Neuronal stem cell (in vitro differentiated cells): Measurements from ENCODE around the gene SLTM.

Source experiments
- DNase-seq: peaks from one replicate; pipeline ENCODE4 v3.0.0-alpha.2; 2013; ENCODE audit warnings: low spot score
- H2AFZ ChIP-seq: one replicate; pipeline ENCODE4 v1.6.1; 2013; ENCODE audit warnings: mild to moderate bottlenecking, low read length, inconsistent platforms
- H2AK5ac ChIP-seq: 2 replicates; pipeline ENCODE4 v1.6.1; 2013; ENCODE audit warnings: low read depth, mild to moderate bottlenecking, inconsistent platforms, low read length, moderate library complexity, mixed read lengths
- H2BK120ac ChIP-seq: 2 replicates; pipeline ENCODE4 v1.6.1; 2013; ENCODE audit warnings: low read depth, mild to moderate bottlenecking, inconsistent platforms, low read length, moderate library complexity, mixed read lengths
- H2BK12ac ChIP-seq: one replicate; pipeline ENCODE4 v1.6.1; 2013; ENCODE audit warnings: low read length, inconsistent platforms
- H2BK15ac ChIP-seq: 2 replicates; pipeline ENCODE4 v1.6.1; 2013; ENCODE audit warnings: mild to moderate bottlenecking, low read length, inconsistent platforms, mixed read lengths
- H2BK5ac ChIP-seq: one replicate; pipeline ENCODE4 v1.6.1; 2013; ENCODE audit warnings: inconsistent platforms, mild to moderate bottlenecking, low read length, moderate library complexity
- H3K14ac ChIP-seq: one replicate; pipeline ENCODE4 v1.6.1; 2013; ENCODE audit warnings: low read length, inconsistent platforms
- H3K18ac ChIP-seq: 2 replicates; pipeline ENCODE4 v1.6.1; 2013; ENCODE audit warnings: low read length, inconsistent platforms
- H3K23ac ChIP-seq: 2 replicates; pipeline ENCODE4 v1.6.1; 2013; ENCODE audit warnings: low read depth, mild to moderate bottlenecking, mixed read lengths, low read length, inconsistent platforms; ENCODE audit not compliant: poor library complexity
- H3K27ac ChIP-seq: replicated peaks from 3 replicates; pipeline ENCODE4 v1.5.1; 2013; ENCODE audit warnings: low read length, inconsistent platforms
- H3K27me3 ChIP-seq, 3 experiments: 2 replicates each; pipeline ENCODE4 v1.6.1; 2013; ENCODE audit warnings: low read length in 3 of 3, mild to moderate bottlenecking in 2 of 3, inconsistent platforms in 1 of 3, low read depth in 1 of 3, mixed read lengths in 1 of 3, moderate library complexity in 1 of 3; ENCODE audit not compliant: control insufficient read depth in 3 of 3, insufficient read depth in 3 of 3
- H3K36me3 ChIP-seq, 2 donors: replicated peaks in 1 of 2; 2 replicates each; pipeline ENCODE4 v1.6.1; 2013; ENCODE audit warnings: low read length in 2 of 2; ENCODE audit not compliant: control insufficient read depth in 2 of 2, insufficient read depth in 2 of 2
- H3K4ac ChIP-seq: 2 replicates; pipeline ENCODE4 v1.6.1; 2013; ENCODE audit warnings: inconsistent platforms, mild to moderate bottlenecking, low read length, moderate library complexity
- H3K4me1 ChIP-seq, 2 donors: 1 replicate in 1 of 2; 2 replicates in 1 of 2; pipeline ENCODE4 v1.6.1; 2013; ENCODE audit warnings: low read length in 2 of 2, low read depth in 1 of 2; ENCODE audit not compliant: control insufficient read depth in 2 of 2, insufficient read depth in 1 of 2
- H3K4me2 ChIP-seq: one replicate; pipeline ENCODE4 v1.6.1; 2013; ENCODE audit warnings: mild to moderate bottlenecking, low read length, inconsistent platforms; ENCODE audit not compliant: insufficient read depth, poor library complexity, severe bottlenecking
- H3K4me3 ChIP-seq, 2 donors: 2 replicates each; pipeline ENCODE4 v1.5.1; 2013; ENCODE audit warnings: low read length in 2 of 2, mild to moderate bottlenecking in 2 of 2, inconsistent platforms in 1 of 2, moderate library complexity in 1 of 2
- H3K79me1 ChIP-seq: one replicate; pipeline ENCODE4 v1.6.1; 2013; ENCODE audit warnings: low read depth, mild to moderate bottlenecking, inconsistent platforms, low read length, moderate library complexity
- H3K9ac ChIP-seq: one replicate; pipeline ENCODE4 v1.6.1; 2013; ENCODE audit warnings: mild to moderate bottlenecking, low read depth, low read length, inconsistent platforms; ENCODE audit not compliant: poor library complexity
- H3K9me3 ChIP-seq, 2 donors: replicated peaks in 1 of 2; 2 replicates each; pipeline versions ENCODE3 to v1.6.1; 2013; ENCODE audit warnings: low read length in 2 of 2, mild to moderate bottlenecking in 2 of 2, inconsistent platforms in 1 of 2, low read depth in 1 of 2, mixed read lengths in 1 of 2, moderate library complexity in 1 of 2; ENCODE audit not compliant: control insufficient read depth in 2 of 2, insufficient read depth in 1 of 2
- H4K8ac ChIP-seq: one replicate; pipeline ENCODE4 v1.6.1; 2013; ENCODE audit warnings: low read depth, mild to moderate bottlenecking, inconsistent platforms, low read length, moderate library complexity
- H4K91ac ChIP-seq: one replicate; pipeline ENCODE4 v1.6.1; 2013; ENCODE audit warnings: low read length, low read depth, mild to moderate bottlenecking, inconsistent platforms; ENCODE audit not compliant: poor library complexity
- WGBS, 2 donors: extraction: QIAGEN DNeasy Blood & Tissue Kit; methylation state at CpG; one replicate each; pipeline ENCODE4 v1.1.7; 2013; ENCODE audit warnings: missing lambda C conversion rate in 2 of 2, mixed read lengths in 1 of 2; ENCODE audit not compliant: insufficient read length in 2 of 2, insufficient replicate concordance in 1 of 2; ENCODE audit errors: extremely low coverage in 2 of 2; 5-methylcytosine and 5-hydroxymethylcytosine counted together

The SLTM gene

DNA sequence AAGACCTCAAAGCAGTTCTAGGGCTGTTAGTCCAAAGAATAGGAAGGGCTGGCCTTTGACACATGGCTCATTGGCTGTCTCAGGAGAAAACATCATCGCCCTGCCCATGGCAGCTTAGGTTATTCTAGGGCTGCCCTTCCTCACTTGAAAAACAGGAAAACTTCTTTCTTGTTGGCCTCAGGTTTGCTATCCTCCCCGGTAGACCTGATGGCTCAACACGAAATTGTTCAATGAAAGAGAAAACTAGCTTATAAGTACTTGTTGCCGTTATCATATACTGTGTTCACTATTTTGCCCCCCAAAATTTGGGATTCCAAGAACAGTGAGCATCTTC lies 602 bp upstream of the SLTM start:
- H2BK5ac ChIP-seq: no peak overlapping the region
- H3K27ac ChIP-seq: peak overlapping the region; percentile 94
- H3K36me3 ChIP-seq: peaks cover 0 to 22% of the 10 kb centered on the region in 2 donors
- DNase-seq: no peak
- no peak overlapping the region for H3K4ac ChIP-seq
- H3K14ac ChIP-seq: no peak overlapping the region
- WGBS, 2 donors: no CpG with 5 or more reads among the region's 4 CpGs
- H3K23ac ChIP-seq: no peak overlapping the region
- H4K91ac ChIP-seq: no peak overlapping the region
- H3K9ac ChIP-seq: no peak overlapping the region
- no peaks in the 10 kb centered on the region for H3K79me1 ChIP-seq
- H3K4me2 ChIP-seq: peak overlapping the region; percentile 75
- H4K8ac ChIP-seq: no peak overlapping the region
- no peak overlapping the region for H2BK120ac ChIP-seq
- peak overlapping the region; percentile 55 for H3K18ac ChIP-seq
- H3K27me3 ChIP-seq: no peaks in the 10 kb centered on the region
- H2AFZ ChIP-seq: peak overlapping the region; percentile 84
- no peak overlapping the region for H2BK15ac ChIP-seq
- peaks cover 0 to 8% of the 10 kb centered on the region in 2 donors for H3K4me1 ChIP-seq
- peak overlapping the region; percentile 88 to 98 for H3K4me3 ChIP-seq
- no peak overlapping the region for H2AK5ac ChIP-seq
- H3K9me3 ChIP-seq: no peaks in the 10 kb centered on the region
- H2BK12ac ChIP-seq: no peak overlapping the region

DNA sequence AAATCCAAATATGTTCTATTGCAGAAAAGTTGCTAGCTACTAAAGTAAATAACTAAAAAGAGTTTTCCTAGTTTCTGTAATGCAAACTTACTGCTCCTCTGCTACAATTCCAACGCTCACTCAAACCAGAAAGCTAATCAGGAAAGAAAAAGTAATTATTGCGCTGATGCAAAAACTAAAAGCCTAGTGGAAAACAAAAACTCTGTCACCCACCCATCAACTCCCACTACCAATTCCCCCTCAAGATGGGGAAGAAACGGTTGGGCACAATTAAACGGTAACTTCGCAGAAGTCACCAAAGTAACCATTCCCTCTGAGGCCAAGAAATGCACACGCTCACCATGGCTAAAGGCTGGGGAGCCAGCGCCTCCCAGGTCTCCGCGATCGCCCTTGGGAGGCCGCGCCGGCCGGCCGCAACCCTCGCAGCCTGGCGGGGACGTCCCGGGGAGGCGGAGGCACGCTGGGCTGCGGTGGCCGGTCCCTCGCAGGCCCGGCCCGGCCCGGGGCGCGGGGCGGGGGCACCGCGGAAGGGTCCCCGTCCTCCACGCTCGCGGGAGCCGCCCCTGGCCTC lies 684 bp downstream of the SLTM start:
- H3K36me3 ChIP-seq: peaks cover 0 to 35% of the 10 kb centered on the region in 2 donors
- no peaks in the 10 kb centered on the region for H3K9me3 ChIP-seq
- H3K4me1 ChIP-seq: peaks cover 0 to 8% of the 10 kb centered on the region in 2 donors
- peak overlapping the region; percentile 100 for H3K18ac ChIP-seq
- no peak overlapping the region for H4K91ac ChIP-seq
- H3K79me1 ChIP-seq: no peaks in the 10 kb centered on the region
- peak overlapping the region; percentile 100 for H3K23ac ChIP-seq
- peak overlapping the region; percentile 85 for H2BK15ac ChIP-seq
- H3K27ac ChIP-seq: peak overlapping the region; percentile 97
- DNase-seq: no peak
- peak overlapping the region; percentile 95 for H3K9ac ChIP-seq
- H2BK120ac ChIP-seq: peak overlapping the region; percentile 96
- peak overlapping the region; percentile 84 for H2AFZ ChIP-seq
- peak overlapping the region; percentile 92 to 98 for H3K4me3 ChIP-seq
- peak overlapping the region; percentile 17 for H4K8ac ChIP-seq
- peak overlapping the region; percentile 98 for H2AK5ac ChIP-seq
- no peaks in the 10 kb centered on the region for H3K27me3 ChIP-seq
- peak overlapping the region; percentile 41 for H2BK12ac ChIP-seq
- H3K14ac ChIP-seq: peak overlapping the region; percentile 89
- peak overlapping the region; percentile 33 for H3K4me2 ChIP-seq
- no CpG with 5 or more reads among the region's 37 CpGs for WGBS, 2 donors
- H2BK5ac ChIP-seq: peak overlapping the region; percentile 98
- H3K4ac ChIP-seq: peak overlapping the region; percentile 76

DNA sequence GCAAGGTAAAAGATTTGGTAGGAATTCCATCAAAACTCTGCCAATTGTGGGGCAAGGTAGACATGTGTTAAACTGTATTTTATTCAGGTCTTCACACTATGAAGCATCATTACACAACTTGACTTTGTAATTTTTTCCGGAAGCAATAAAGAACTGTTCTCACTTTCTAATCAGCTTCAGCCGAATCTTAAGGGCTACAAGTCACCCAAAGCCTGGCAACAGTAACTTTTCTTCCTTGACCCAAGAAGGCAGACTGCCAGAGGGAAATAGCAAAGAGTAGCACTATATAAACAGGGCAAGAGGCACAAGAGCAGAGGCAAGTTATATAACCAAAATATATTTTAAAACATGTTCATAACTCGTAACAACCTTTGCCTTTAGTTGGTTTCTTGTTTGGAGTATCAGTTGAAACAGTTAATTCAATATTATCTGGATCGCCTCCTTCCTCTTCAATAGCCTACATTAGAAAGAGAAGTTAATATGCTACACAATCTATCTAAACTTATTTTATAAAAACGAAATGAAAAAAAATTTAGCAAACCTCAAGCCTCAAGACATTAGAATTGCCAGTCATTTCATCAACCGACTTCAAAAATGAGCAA lies 1.4 kb downstream of the SLTM start:
- Histone ChIP-seq H4K8ac (no peak overlapping the region), H3K4me1 (peaks cover 0 to 8% of the 10 kb centered on the region in 2 donors), H4K91ac (no peak overlapping the region), H3K4me3 (peak overlapping the region; percentile 71 to 98), H3K27ac (no peak overlapping the region), H3K9ac (no peak overlapping the region), H2AFZ (no peak overlapping the region), H2BK5ac (no peak overlapping the region), H2AK5ac (no peak overlapping the region), H3K14ac (no peak overlapping the region), H3K27me3 (no peaks in the 10 kb centered on the region), H2BK15ac (no peak overlapping the region), H3K9me3 (no peaks in the 10 kb centered on the region), H3K23ac (no peak overlapping the region), H3K4ac (no peak overlapping the region), H3K4me2 (peak overlapping the region; percentile 67), H2BK12ac (no peak overlapping the region), H3K18ac (no peak overlapping the region), H3K79me1 (no peaks in the 10 kb centered on the region), H3K36me3 (peaks cover 1 to 42% of the 10 kb centered on the region in 2 donors), H2BK120ac (no peak overlapping the region)
- no peak for DNase-seq
- no CpG with 5 or more reads among the region's 6 CpGs for WGBS, 2 donors

DNA sequence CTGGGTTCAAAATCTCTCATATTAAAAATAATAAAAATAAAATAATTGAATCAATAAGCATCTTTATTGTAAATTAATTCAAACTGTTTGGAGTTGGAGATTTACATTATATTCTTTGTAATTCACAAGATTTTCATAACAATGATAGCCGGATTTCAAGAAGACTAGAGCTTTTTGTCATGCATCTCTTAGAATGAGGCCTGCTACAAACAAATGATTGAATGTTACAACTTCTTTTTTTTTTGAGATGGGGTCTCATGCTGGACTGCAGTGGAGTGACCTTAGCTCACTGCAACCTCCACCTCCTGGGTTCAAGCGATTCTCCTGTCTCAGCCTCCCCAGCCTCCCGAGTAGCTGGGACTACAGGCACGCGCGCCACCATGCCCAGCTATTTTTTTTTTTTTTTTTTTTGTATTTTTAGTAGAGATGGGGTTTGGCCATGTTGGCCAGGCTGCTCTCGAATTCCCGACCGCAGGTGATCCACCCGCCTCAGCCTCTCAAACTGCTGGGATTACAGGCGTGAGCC lies 3.5 kb downstream of the SLTM start:
- Histone ChIP-seq H3K79me1 (no peaks in the 10 kb centered on the region), H3K14ac (no peak overlapping the region), H3K4me2 (no peak overlapping the region), H2BK15ac (no peak overlapping the region), H3K4ac (no peak overlapping the region), H3K9me3 (no peaks in the 10 kb centered on the region), H2AFZ (no peak overlapping the region), H3K27ac (no peak overlapping the region), H3K4me3 (no peak overlapping the region), H3K27me3 (no peaks in the 10 kb centered on the region), H2AK5ac (no peak overlapping the region), H2BK5ac (no peak overlapping the region), H4K8ac (no peak overlapping the region), H3K4me1 (peaks cover 0 to 8% of the 10 kb centered on the region in 2 donors), H3K23ac (no peak overlapping the region), H2BK12ac (no peak overlapping the region), H3K9ac (no peak overlapping the region), H2BK120ac (no peak overlapping the region), H4K91ac (no peak overlapping the region), H3K36me3 (peaks cover 1 to 64% of the 10 kb centered on the region in 2 donors), H3K18ac (no peak overlapping the region)
- no CpG with 5 or more reads among the region's 11 CpGs for WGBS, 2 donors
- no peak for DNase-seq
